ENCODE measurements around the gene DUOXA2.
"Not testable (repeated sequence)": the region's sequence is repeated elsewhere in the genome, so short reads cannot be mapped to it uniquely, and the experiment has no call there.

Gene DUOXA2

DNA sequence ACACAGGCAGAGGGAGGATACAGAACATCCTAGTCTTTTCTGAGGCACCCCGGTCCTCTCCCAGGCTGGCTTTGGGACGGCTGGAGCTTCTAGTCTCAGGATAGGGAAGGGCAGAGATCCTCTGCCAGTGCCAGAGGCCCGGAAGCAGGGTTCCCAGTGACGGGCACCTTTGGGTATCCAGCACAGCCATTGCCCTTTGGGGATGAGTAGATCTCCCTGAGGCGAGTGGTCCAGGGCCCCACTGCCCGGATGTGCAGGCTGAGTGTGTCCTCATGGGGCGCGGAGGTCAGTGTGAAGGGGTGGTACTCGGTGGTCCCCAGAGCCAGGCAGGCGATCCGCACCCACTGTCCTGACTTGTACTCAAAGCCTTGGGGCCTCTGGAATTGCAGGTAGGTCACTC, 18.5 kb upstream of the DUOXA2 start:
- DNase-seq (ENCODE audit: low spot score), result no peak

DNA sequence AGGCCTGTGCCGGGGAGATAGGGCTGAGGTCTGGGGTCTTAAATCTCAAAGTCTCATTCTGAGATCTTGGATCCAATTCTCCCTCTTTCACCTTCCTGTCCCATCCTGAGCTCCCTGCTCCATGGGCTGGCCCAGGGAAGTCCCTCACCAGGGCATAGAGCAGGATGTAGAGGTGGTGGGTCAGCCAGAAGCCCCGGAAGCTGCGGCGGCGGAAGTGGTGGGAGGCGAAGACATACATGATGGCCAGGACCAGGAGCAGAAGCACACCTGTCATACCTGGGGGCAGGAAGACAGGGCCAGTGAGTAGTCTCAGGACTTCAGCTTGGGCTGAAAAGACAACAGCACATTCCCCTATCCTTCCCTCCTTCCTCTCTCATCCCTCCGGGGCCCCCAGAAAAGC, 16.7 kb upstream of the DUOXA2 start:
- no peak for DNase-seq (ENCODE audit: low spot score)

DNA sequence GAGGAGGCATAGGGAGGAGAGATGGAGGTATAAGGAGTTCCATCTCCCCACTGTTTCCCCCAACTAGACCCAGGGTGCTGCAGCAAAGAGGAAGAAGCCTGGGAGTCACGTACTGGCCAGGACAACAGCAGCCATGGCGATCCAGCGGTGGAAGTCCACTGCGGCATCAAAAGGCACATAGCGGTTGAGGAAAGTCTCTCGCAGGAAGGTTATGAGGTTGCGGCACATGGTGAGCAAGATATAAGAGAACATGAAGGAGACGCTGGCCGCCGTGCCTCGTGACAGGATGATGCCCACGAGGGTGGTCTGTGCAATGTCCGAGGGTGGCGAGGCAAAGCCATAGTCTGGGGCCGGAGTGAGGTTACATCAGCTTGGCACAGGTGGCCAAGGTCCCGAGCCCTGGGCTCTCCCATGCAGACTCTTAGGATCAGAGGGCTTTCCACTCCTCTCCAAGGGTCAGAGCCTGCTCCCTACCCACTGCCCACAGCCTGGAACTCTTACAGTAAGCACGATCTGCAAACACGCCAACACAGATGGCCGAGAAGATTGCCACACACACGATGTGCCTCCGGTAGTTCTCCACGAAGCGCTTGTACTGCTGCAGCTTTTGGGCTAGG, 14.5 kb upstream of the DUOXA2 start:
- no peak for DNase-seq (ENCODE audit: low spot score)

GRCh38 chr15:45100884-45101625, 13.1 kb upstream of the DUOXA2 start:
- DNase-seq (ENCODE audit: low spot score), result no peak

DNA sequence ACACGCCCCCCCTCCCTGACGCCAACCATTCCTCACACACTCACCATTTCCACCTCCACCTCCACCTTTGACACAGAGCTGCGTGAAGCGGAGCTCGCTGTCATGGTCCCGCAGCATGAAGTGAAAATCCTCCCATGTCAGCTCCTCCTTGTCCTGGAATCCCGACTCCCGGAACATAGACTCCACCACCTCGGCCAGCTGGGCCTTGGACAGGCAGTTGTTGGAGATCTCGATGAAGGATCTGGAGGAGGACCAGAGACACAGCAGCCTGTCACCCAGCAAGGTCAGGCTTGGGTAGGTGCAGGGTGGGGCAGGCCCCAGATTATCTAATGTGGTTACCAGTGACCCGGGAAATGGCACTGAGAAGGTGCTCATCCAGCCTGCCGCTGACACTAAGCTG, 12.4 kb upstream of the DUOXA2 start:
- no peak for DNase-seq (ENCODE audit: low spot score)

GRCh38 chr15:45102226-45102625, 11.9 kb upstream of the DUOXA2 start:
- no peak for DNase-seq (ENCODE audit: low spot score)

DNA sequence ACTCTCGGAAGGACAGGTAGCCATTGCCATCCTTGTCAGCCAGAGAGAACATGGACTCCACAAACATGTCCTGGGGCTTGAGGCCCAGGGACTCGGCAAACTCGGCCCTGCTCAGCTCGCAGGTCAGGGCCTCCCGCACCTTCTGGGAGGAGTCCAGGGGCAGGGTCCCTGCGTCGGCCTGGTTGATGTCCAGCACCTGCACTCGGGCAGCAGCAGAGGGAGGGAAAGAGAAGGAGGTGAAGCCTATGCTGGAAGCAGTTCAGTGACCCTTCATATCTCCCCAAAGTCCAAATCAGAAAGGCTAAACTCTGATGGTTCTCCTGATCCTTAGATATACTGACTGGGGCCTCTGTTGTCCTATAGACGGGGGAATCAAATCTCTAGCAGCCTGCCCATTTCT, 10.0 kb upstream of the DUOXA2 start:
- DNase-seq (ENCODE audit: low spot score), result not testable (repeated sequence)

GRCh38 chr15:45105586-45105985, 8.5 kb upstream of the DUOXA2 start:
- DNase-seq (ENCODE audit: low spot score), result no peak

- no peak for DNase-seq (ENCODE audit: low spot score)
Measured at GRCh38 chr15:45106002-45106790, 7.9 kb upstream of the DUOXA2 start.

- DNase-seq (ENCODE audit: low spot score), result no peak
Measured at GRCh38 chr15:45107941-45108630, 6.0 kb upstream of the DUOXA2 start.

DNA sequence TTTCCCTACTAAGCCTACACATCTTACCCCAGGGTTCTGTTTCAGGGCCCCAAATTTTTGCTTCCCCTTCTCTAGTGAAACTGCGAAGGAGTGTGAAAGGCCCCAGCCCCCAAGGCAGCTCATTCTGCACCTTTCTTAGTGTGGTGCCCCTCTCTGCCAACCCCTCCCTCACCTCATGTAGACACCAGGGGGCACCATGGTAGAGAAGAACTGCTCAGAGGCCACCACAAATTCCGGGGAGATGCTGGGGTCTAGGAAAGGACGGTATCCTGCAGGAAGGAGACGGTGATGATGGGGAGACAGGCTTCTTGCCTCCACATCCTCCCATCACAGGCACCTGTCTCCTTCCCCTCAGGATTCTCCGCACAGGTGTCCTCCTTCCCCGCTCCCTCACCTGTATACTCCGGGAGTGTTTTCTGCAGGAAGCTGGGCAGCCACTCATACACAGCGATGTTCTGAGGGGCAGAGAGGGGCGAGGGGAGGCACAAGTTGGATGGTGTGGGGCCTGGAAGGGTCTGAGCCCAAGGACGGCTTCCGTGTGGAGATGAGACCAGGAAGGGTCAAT, 3.8 kb upstream of the DUOXA2 start:
- DNase-seq (ENCODE audit: low spot score), result no peak

- no peak for DNase-seq (ENCODE audit: low spot score)
Measured at GRCh38 chr15:45111390-45112142, 2.6 kb upstream of the DUOXA2 start.

GRCh38 chr15:45112143-45112590, 2.0 kb upstream of the DUOXA2 start:
- no peak for DNase-seq (ENCODE audit: low spot score)

- peak; percentile 70 for DNase-seq (ENCODE audit: low spot score)
Measured at GRCh38 chr15:45112591-45113379, 1.3 kb upstream of the DUOXA2 start.

- no peak for DNase-seq (ENCODE audit: low spot score)
Measured at GRCh38 chr15:45113380-45113990, 641 bp upstream of the DUOXA2 start.

- no peak for DNase-seq (ENCODE audit: low spot score)
Measured at GRCh38 chr15:45114751-45115085, 592 bp downstream of the DUOXA2 start.

DNA sequence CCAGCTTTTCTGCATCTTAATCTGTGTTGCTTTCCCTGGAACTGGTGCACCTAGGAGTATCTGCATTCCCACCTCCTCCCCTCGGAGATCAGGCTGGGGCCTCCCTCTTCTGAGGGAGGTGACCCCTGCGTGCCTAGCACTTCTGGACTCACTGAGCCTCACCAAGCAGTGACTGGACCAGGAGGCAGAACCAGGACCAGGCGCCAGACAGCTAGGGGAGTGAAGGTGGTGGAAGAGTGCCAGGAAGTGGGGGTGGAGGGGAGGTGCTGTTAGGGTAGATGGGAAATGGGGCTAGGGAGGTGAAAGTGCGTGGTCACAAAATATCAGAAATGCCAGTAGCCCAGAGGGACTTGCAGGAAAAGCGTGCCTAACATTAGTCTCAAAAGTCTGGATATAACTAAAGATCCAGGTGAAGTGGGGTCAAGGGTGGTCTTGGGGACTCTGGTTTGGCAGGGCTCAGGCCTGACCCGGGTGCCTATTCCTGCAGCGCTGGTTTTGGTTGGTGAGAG, 1.2 kb downstream of the DUOXA2 start:
- DNase-seq (ENCODE audit: low spot score), result no peak

DNA sequence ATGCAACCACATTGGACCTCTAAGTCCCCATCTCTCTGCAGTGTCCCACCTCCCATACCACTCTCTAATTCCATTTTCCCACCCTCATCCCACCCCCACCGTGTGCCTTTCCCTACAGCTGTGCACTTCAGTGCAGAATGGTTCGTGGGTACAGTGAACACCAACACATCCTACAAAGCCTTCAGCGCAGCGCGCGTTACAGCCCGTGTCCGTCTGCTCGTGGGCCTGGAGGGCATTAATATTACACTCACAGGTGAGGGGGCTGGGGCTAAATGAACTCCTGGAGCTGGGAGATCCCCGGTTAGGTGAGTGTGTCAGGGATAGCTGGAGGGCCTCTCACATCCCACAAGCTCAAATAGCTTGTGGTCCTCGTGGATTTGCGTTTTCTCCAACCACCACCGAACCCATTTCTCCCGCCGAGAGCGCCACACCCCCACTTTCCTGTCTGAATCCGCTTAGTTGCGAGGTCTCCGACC, 1.9 kb downstream of the DUOXA2 start:
- no peak for DNase-seq (ENCODE audit: low spot score)

- DNase-seq (ENCODE audit: low spot score), result no peak
Measured at GRCh38 chr15:45116482-45117307, 2.6 kb downstream of the DUOXA2 start.
